Umbilical cord (tissue), 1 donor: ENCODE results near the gene CFAP65. TPM values are rescaled to one million over a fixed set of nuclear protein-coding genes. Genes with fewer than 3 reads are reported as not detected.

Experiments used
- total RNA-seq: library from RNA; depleted of rRNA; stranded (reverse); fragments of >200 nt; gene quantifications from one replicate; pipeline ENCODE4 v1.2.3, GENCODE V29; 2014; ENCODE audit warnings: low replicate concordance; ENCODE audit not compliant: insufficient read depth

CFAP65 gene
- total RNA-seq, 1 donor from 2014 or later = 2.9 TPM

Other genes starting within 250 kb of the CFAP65 start
- not detected for gene PRKAG3, start 209.7 kb downstream of the CFAP65 start, total RNA-seq
- gene WNT6, start 181.7 kb downstream of the CFAP65 start, total RNA-seq = 3.9 TPM
- gene WNT10A, start 160.7 kb downstream of the CFAP65 start, total RNA-seq = 3.6 TPM
- not detected for gene CDK5R2, start 81.8 kb downstream of the CFAP65 start, total RNA-seq
- gene FEV, start 56.3 kb downstream of the CFAP65 start, total RNA-seq = not detected
- not detected for gene CRYBA2, start 48.1 kb downstream of the CFAP65 start, total RNA-seq
- gene IHH, start 19.4 kb upstream of the CFAP65 start, total RNA-seq = not detected
- gene NHEJ1, start 119.3 kb upstream of the CFAP65 start, total RNA-seq = 13.0 TPM
- gene SLC23A3, start 128.5 kb upstream of the CFAP65 start, total RNA-seq = not detected
- gene CNPPD1, start 135.4 kb upstream of the CFAP65 start, total RNA-seq = 20.5 TPM
- 40.9 TPM for gene RETREG2, start 136.8 kb upstream of the CFAP65 start, total RNA-seq
- gene ZFAND2B, start 165.3 kb upstream of the CFAP65 start, total RNA-seq = 20.5 TPM
- 34.2 TPM for gene ABCB6, start 177.4 kb upstream of the CFAP65 start, total RNA-seq
- gene ATG9A, start 188.1 kb upstream of the CFAP65 start, total RNA-seq = 83.3 TPM
- 27.9 TPM for gene ANKZF1, start 188.3 kb upstream of the CFAP65 start, total RNA-seq
- 12.0 TPM for gene GLB1L, start 203.9 kb upstream of the CFAP65 start, total RNA-seq
- gene STK16, start 204.0 kb upstream of the CFAP65 start, total RNA-seq = 24.1 TPM
- 0.72 TPM for gene TUBA4B, start 211.7 kb upstream of the CFAP65 start, total RNA-seq
- 21.7 TPM for gene TUBA4A, start 212.4 kb upstream of the CFAP65 start, total RNA-seq
- 45.0 TPM for gene DNAJB2, start 237.8 kb upstream of the CFAP65 start, total RNA-seq